ENCODE data around the gene TXNRD2. TPM values are rescaled to one million over a fixed set of nuclear protein-coding genes. Genes with fewer than 3 reads are reported as not detected.
"Not testable (repeated sequence)": the region's sequence is repeated elsewhere in the genome, so short reads cannot be mapped to it uniquely, and the experiment has no call there.

TXNRD2 gene
- total RNA-seq, 1 experiment from 2014 or later, result 19.7 TPM

- Histone ChIP-seq H3K79me2 (ENCODE audit: insufficient read depth, low read length) (no peaks in the 10 kb centered on the region), H3K4me2 (ENCODE audit: low read length) (no peak overlapping the region), H3K9me2 (ENCODE audit: insufficient read depth) (no peaks in the 10 kb centered on the region), H3K27ac (ENCODE audit: low read depth, low read length) (no peak overlapping the region), H3K36me3 (ENCODE audit: control insufficient read depth in 1 of 2, insufficient read depth in 2 of 2, low read length in 2 of 2) (no peaks in the 10 kb centered on the region), H3K4me3 (replicated peaks in 1 of 2; ENCODE audit: low read depth in 1 of 2, low read length in 2 of 2) (no peak overlapping the region), H2AFZ (ENCODE audit: low read depth, low read length, poor library complexity, severe bottlenecking) (no peak overlapping the region), H3K9me3 (ENCODE audit: control insufficient read depth in 1 of 2, insufficient read depth in 1 of 2, low read depth in 1 of 2, low read length in 2 of 2) (no peaks in the 10 kb centered on the region), H4K20me1 (ENCODE audit: insufficient read depth) (no peaks in the 10 kb centered on the region), H3K27me3 (ENCODE audit: insufficient read depth, low read length) (no peaks in the 10 kb centered on the region), H3K4me1 (ENCODE audit: control insufficient read depth in 1 of 2, insufficient read depth in 2 of 2, low read length in 2 of 2) (peaks cover 23 to 34% of the 10 kb centered on the region in 2 experiments), H3K9ac (ENCODE audit: low read length) (no peak overlapping the region)
- no TSS peak for BruUV-seq (replicated peaks)
- intact Hi-C loops (cut with micrococcal nuclease), result no loop called here
- ChIA-PET POLR2A (no interaction called here), CTCF (no interaction called here), RAD21 (ENCODE audit: low non-redundant PET in 1 of 2, low total read pairs in 2 of 2, uncharacterized antibody in 2 of 2, unreplicated experiment in 2 of 2) (no interaction called here)
- ATAC-seq (no peak), DNase-seq (ENCODE audit: low read depth, low spot score) (no peak)
- TF ChIP-seq EZH2phosphoT487 (IDR thresholded peaks at IDR 0.05; ENCODE audit: borderline replicate concordance) (no peak), POLR2A (IDR thresholded peaks at IDR 0.05; ENCODE audit: borderline replicate concordance, extremely low read depth, insufficient read depth, insufficient read length) (no peak), POLR2AphosphoS5 (IDR thresholded peaks at IDR 0.05; ENCODE audit: low read depth, low read length) (no peak), YY1 (IDR thresholded peaks at IDR 0.05; ENCODE audit: extremely low read depth, insufficient replicate concordance, low read depth, low read length) (no peak), EZH2 (IDR thresholded peaks at IDR 0.05) (no peak), FOSL1 (IDR thresholded peaks at IDR 0.05; ENCODE audit: low read depth) (no peak)
- TF ChIP-seq, protein P1, sequence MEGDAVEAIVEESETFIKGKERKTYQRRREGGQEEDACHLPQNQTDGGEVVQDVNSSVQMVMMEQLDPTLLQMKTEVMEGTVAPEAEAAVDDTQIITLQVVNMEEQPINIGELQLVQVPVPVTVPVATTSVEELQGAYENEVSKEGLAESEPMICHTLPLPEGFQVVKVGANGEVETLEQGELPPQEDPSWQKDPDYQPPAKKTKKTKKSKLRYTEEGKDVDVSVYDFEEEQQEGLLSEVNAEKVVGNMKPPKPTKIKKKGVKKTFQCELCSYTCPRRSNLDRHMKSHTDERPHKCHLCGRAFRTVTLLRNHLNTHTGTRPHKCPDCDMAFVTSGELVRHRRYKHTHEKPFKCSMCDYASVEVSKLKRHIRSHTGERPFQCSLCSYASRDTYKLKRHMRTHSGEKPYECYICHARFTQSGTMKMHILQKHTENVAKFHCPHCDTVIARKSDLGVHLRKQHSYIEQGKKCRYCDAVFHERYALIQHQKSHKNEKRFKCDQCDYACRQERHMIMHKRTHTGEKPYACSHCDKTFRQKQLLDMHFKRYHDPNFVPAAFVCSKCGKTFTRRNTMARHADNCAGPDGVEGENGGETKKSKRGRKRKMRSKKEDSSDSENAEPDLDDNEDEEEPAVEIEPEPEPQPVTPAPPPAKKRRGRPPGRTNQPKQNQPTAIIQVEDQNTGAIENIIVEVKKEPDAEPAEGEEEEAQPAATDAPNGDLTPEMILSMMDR (IDR thresholded peaks at IDR 0.05 in 2 of 3, conservative IDR thresholded peaks at IDR 0.05 in 1 of 3; ENCODE audit: borderline replicate concordance in 1 of 3, insufficient read depth in 1 of 3, low read depth in 2 of 3, low read length in 2 of 3), result no peak
Observed at GRCh38 chr22:19884161-19884953, 57.3 kb downstream of the TXNRD2 start.

DNA sequence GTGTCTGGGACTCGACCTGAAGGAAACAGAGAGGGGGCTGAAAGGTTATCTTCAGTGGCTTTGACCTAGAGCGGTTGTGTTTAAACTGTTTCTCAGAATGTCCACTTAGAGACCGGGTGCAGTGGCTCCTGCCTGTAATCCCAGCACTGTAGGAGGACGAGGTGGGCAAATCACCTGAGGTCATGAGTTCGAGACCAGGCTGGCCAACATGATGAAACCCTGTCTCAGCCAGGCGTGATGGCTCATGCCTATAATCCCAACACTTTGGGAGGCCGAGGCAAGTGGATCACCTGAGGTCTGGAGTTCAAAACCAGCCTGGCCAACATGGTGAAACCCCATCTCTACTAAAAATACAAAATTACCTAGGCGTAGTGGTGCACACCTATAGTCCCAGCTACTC is 58.2 kb downstream of the TXNRD2 start:
- H3K27me3 ChIP-seq (ENCODE audit: insufficient read depth, low read length); DNase-seq (ENCODE audit: low read depth, low spot score); H3K4me2 ChIP-seq (ENCODE audit: low read length); BruUV-seq (replicated peaks); H3K79me2 ChIP-seq (ENCODE audit: insufficient read depth, low read length); H2AFZ ChIP-seq (ENCODE audit: low read depth, low read length, poor library complexity, severe bottlenecking); ATAC-seq; H3K9me3 ChIP-seq (ENCODE audit: control insufficient read depth in 1 of 2, insufficient read depth in 1 of 2, low read depth in 1 of 2, low read length in 2 of 2); CTCF ChIA-PET; intact Hi-C loops (cut with micrococcal nuclease); H3K9ac ChIP-seq (ENCODE audit: low read length); H3K9me2 ChIP-seq (ENCODE audit: insufficient read depth); POLR2A ChIA-PET; H3K36me3 ChIP-seq (ENCODE audit: control insufficient read depth in 1 of 2, insufficient read depth in 2 of 2, low read length in 2 of 2); H3K4me3 ChIP-seq (replicated peaks in 1 of 2; ENCODE audit: low read depth in 1 of 2, low read length in 2 of 2); H3K27ac ChIP-seq (ENCODE audit: low read depth, low read length); RAD21 ChIA-PET (ENCODE audit: low non-redundant PET in 1 of 2, low total read pairs in 2 of 2, uncharacterized antibody in 2 of 2, unreplicated experiment in 2 of 2); H4K20me1 ChIP-seq (ENCODE audit: insufficient read depth): not testable (repeated sequence)
- H3K4me1 ChIP-seq (ENCODE audit: control insufficient read depth in 1 of 2, insufficient read depth in 2 of 2, low read length in 2 of 2), result peaks cover 23 to 34% of the 10 kb centered on the region in 2 experiments

All from HCT116 (cell line).